Activated B cell treated with CpG ODN at 0.5 μM for 24 hours (primary cell): ENCODE results near the gene DPEP2. TPM values are rescaled to one million over a fixed set of nuclear protein-coding genes. Genes with fewer than 3 reads are reported as not detected.

Experiments used
- ATAC-seq: fragments of 200-7000 bp; cut with Tn5 transposase; one replicate; pipeline ENCODE4 v1.10.0; 2021; ENCODE audit warnings: low read depth, mild to moderate bottlenecking, moderate library complexity
- CTCF ChIA-PET: fragments of 350-600 bp; sonication (Branson Sonifier 250); formaldehyde crosslinking; loops from one replicate; lab custom pipeline; 2021; ENCODE audit warnings: antibody characterized with exemption; lab: Charles Lee
- POLR2A ChIA-PET: fragments of 350-600 bp; sonication (Branson Sonifier 250); formaldehyde crosslinking; loops from one replicate; lab custom pipeline; 2021; ENCODE audit warnings: antibody characterized with exemption; lab: Charles Lee
- DNase-seq: peaks from one replicate; pipeline ENCODE4 v3.0.0; 2022
- H3K27ac Mint-ChIP-seq: one replicate; pipeline ENCODE4 v1.8.0; 2020; ENCODE audit warnings: mixed read lengths
- H3K27me3 Mint-ChIP-seq: one replicate; pipeline ENCODE4 v1.8.0; 2021; ENCODE audit warnings: mixed read lengths
- H3K36me3 Mint-ChIP-seq: one replicate; pipeline ENCODE4 v1.8.0; 2021; ENCODE audit warnings: low read depth, mixed read lengths
- H3K4me1 Mint-ChIP-seq: one replicate; pipeline ENCODE4 v1.8.0; 2021; ENCODE audit warnings: mixed read lengths
- H3K4me3 Mint-ChIP-seq: one replicate; pipeline ENCODE4 v1.8.0; 2020; ENCODE audit warnings: mild to moderate bottlenecking, mixed read lengths
- H3K9me3 Mint-ChIP-seq: one replicate; pipeline ENCODE4 v1.8.0; 2020; ENCODE audit warnings: mixed read lengths
- intact Hi-C: fragments of 100-400 bp; cut with micrococcal nuclease; formaldehyde crosslinking; loops from one replicate; pipeline ENCODE4 v1.15.1; 2024
- total RNA-seq: library from RNA; stranded (reverse); gene quantifications from 2 replicates; pipeline ENCODE4 v1.2.3, GENCODE V29; 2022
- TF ChIP-seq, protein P1 (sequence below): fragments of 200-600 bp; IDR thresholded peaks from one replicate; pipeline ENCODE4 v1.8.0; 2022; ENCODE audit warnings: antibody characterized with exemption, mild to moderate bottlenecking

The DPEP2 gene
- total RNA-seq, 1 donor from 2014 or later = 13.8 TPM

- Mint-ChIP-seq H3K27ac (peak within 1 kb of the TSS; percentile 80), H3K4me3 (peak within 1 kb of the TSS; percentile 96), H3K36me3 (peaks cover 3% of the 10 kb centered on the region), H3K27me3 (no peaks in the 10 kb centered on the region), H3K9me3 (no peaks in the 10 kb centered on the region), H3K4me1 (peaks cover 28% of the 10 kb centered on the region)
- ATAC-seq = peak; percentile 93
- TF ChIP-seq, protein P1, sequence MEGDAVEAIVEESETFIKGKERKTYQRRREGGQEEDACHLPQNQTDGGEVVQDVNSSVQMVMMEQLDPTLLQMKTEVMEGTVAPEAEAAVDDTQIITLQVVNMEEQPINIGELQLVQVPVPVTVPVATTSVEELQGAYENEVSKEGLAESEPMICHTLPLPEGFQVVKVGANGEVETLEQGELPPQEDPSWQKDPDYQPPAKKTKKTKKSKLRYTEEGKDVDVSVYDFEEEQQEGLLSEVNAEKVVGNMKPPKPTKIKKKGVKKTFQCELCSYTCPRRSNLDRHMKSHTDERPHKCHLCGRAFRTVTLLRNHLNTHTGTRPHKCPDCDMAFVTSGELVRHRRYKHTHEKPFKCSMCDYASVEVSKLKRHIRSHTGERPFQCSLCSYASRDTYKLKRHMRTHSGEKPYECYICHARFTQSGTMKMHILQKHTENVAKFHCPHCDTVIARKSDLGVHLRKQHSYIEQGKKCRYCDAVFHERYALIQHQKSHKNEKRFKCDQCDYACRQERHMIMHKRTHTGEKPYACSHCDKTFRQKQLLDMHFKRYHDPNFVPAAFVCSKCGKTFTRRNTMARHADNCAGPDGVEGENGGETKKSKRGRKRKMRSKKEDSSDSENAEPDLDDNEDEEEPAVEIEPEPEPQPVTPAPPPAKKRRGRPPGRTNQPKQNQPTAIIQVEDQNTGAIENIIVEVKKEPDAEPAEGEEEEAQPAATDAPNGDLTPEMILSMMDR = no peak
- intact Hi-C loops = loop anchor here (1.0 to 2.0 kb wide), 7 partner anchors 17 to 162 kb away; partner anchors contain the start of genes DDX28, DUS2, PSKH1 and PSMB10
- ChIA-PET POLR2A (interaction anchor here (0.6 to 3.0 kb wide), 10 partner anchors 9 to 162 kb away, joined by 3 to 25 read pairs (median 3); partner anchors contain the start of genes EDC4, PSMB10, RANBP10 and TSNAXIP1), CTCF (interaction anchor here (1.4 to 1.8 kb wide), 2 partner anchors 72 kb away, joined by 4 to 5 read pairs; no protein-coding TSS in a partner anchor)
- DNase-seq = peak; percentile 87
Observed at GRCh38 chr16:67968400-67969253, 30.7 kb downstream of the DPEP2 start, which contains the start of gene SLC12A4. TSS of gene SLC12A4 (minus strand) at chr16:67968637. CDS start at chr16:67968553, 84 bp downstream.

DNA sequence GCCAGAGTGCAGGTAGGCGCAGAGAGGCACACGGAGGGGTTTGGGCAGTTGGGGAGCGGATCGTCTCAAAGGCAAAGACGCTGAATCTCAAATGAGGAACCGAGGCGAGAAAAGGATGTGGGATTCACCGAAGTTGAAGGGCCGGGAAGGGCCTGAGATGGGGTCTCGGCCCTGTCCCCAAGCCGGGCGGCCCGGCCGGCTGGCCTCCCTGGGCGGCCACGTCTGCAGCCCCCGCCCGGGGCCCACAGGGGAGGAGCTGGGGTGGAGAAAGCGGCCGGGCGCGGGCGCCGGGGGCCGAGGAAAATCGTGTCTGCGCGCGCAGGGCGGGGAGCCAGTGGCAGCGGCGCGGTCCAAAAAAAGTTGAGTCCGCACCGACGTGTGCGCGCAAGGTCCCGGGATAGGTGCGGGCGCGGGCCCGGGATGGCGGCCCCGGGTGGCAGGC is 31.3 kb downstream of the DPEP2 start:
- H3K4me3 Mint-ChIP-seq = peak overlapping the region; percentile 96
- ChIA-PET CTCF (interaction anchor here (0.6 to 1.8 kb wide), 2 partner anchors 73 to 166 kb away, joined by 3 to 5 read pairs; no protein-coding TSS in a partner anchor), POLR2A (interaction anchor here (0.7 to 3.0 kb wide), 3 partner anchors 26 to 162 kb away, joined by 3 to 25 read pairs (median 3); partner anchors contain the start of genes PSMB10, RANBP10 and TSNAXIP1)
- peaks cover 4% of the 10 kb centered on the region for H3K36me3 Mint-ChIP-seq
- intact Hi-C loops = loop anchor here (1.0 to 2.0 kb wide), 7 partner anchors 17 to 162 kb away; partner anchors contain the start of genes DDX28, DUS2, PSKH1 and PSMB10
- TF ChIP-seq, protein P1 = no peak
- H3K27me3 Mint-ChIP-seq = no peaks in the 10 kb centered on the region
- no peaks in the 10 kb centered on the region for H3K9me3 Mint-ChIP-seq
- peak; percentile 44 for DNase-seq
- ATAC-seq = peak; percentile 12
- peaks cover 28% of the 10 kb centered on the region for H3K4me1 Mint-ChIP-seq
- H3K27ac Mint-ChIP-seq = peak overlapping the region; percentile 80

DNA sequence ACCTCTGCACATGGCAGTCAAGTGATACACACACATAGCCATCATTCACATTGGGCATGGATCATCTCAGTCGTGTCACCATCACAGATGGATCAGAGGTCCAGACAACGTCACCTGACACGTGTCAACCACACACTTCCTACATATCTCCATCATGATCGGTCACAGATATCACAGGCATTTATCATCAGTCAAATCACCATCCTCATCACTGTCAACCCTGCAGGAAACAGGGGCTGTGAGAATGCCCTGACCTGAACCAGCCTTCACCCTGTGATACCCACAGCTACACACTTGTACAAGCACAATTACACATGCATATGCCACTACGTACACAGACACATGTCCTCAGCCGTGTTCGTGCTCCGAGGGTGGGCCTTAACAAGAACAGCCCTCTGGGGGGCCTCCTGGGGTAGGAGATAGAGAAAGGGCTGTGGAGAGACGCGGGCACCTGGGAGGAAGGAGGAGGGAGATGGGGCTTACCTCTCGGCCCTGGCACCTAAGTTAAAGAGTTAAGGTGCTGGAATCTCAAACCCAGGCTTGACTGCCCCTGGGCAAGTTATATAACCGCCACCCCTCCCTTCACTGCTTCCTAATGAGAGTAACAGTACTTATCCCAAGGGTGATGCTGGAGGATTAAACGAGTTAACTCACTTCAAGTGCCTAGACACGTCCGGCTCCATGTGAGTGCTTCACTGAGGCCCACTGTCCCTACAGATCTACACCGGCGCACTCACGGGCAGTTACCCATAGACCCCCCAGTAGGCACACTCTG is 31.9 kb downstream of the DPEP2 start:
- Mint-ChIP-seq H3K4me3 (peak overlapping the region; percentile 96), H3K4me1 (peaks cover 28% of the 10 kb centered on the region), H3K27me3 (no peaks in the 10 kb centered on the region), H3K9me3 (no peaks in the 10 kb centered on the region), H3K36me3 (peaks cover 7% of the 10 kb centered on the region), H3K27ac (peak overlapping the region; percentile 80)
- DNase-seq (no peak), ATAC-seq (no peak)
- intact Hi-C loops = no loop called here
- CTCF ChIA-PET = interaction anchor here (0.6 to 1.8 kb wide), 2 partner anchors 73 to 166 kb away, joined by 3 to 5 read pairs; no protein-coding TSS in a partner anchor
- TF ChIP-seq, protein P1 = no peak
- POLR2A ChIA-PET = interaction anchor here (0.7 to 3.0 kb wide), 4 partner anchors 27 to 164 kb away, joined by 3 to 25 read pairs (median 4); partner anchors contain the start of genes PSMB10, RANBP10 and TSNAXIP1

GRCh38 chr16:67966549-67967182 is 32.6 kb downstream of the DPEP2 start:
- TF ChIP-seq, protein P1 = no peak
- Mint-ChIP-seq H3K27me3 (no peaks in the 10 kb centered on the region), H3K36me3 (peaks cover 13% of the 10 kb centered on the region), H3K9me3 (no peaks in the 10 kb centered on the region), H3K4me3 (peak overlapping the region; percentile 96), H3K4me1 (peaks cover 28% of the 10 kb centered on the region), H3K27ac (no peak overlapping the region)
- no peak for DNase-seq
- no peak for ATAC-seq
- intact Hi-C loops = no loop called here
- POLR2A ChIA-PET = interaction anchor here (0.6 to 3.0 kb wide), 3 partner anchors 30 to 254 kb away, joined by 4 to 25 read pairs (median 4); partner anchors contain the start of gene PSMB10
- CTCF ChIA-PET = interaction anchor here (0.6 to 1.8 kb wide), 2 partner anchors 74 kb away, joined by 3 to 5 read pairs; no protein-coding TSS in a partner anchor
